NCI-H748 treated with DMSO at 0.1 percent for 48 hours (cell line): ENCODE data around the gene ZDHHC7.
"Not testable (repeated sequence)": the region's sequence is repeated elsewhere in the genome, so short reads cannot be mapped to it uniquely, and the experiment has no call there.

Experiments
- DNase-seq: peaks from one replicate; lab custom pipeline; 2025; lab: John Stamatoyannopoulos, UW

The ZDHHC7 gene

DNA sequence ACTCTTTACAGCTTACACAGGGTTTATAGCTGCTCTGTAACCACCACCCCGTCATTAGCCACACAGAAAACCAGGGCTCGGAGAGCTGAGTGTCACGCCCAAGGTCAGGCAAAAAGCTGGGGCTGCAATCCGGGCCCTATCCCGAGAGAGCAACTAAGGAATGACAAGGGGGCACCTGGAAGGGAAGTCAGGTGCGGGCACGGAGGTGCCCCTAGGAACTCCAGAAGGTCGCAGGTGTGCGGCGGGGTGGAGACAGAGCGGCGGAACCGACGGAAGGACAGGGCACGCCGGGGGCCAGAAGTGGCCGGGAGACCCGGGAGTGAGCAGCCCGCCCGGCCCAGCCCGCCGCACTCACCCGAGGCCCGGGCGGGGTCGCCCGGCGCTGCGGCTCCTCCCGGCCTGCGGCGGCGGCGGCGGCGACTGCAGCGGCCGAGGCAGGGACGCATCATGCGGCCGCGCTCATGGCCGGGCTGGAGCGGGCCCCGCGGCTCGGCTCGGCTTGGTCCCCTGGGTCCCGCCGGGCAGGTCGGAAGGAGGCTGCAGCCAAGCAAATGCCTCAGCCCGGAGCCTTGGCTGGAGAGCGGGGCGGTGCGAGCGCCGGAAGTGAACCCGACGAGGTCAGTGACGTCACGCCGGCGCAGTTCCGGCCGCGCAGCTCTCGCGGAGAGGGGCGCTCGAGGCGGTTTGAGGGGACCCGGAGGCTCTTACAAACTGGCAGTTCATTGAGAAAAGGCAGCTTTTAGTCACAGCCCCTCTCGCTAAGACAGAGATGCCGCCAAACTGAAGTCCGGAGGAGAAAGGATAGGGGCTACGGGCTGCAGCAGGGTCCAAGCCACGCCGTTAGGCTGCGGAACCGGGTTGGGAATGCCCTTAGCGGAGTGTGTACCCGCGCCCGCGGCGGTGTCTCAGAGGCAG is at the start of gene ZDHHC7:
Gene ZDHHC7 (minus strand): TSS at position 605 of the 915 bp plus-strand sequence. CDS start 20,917 bp downstream, outside the sequence.
- DNase-seq, result peak; percentile 51

GRCh38 chr16:85058909-85059308 is 47.6 kb upstream of the ZDHHC7 start:
- DNase-seq, result no peak

GRCh38 chr16:85057948-85058347 is 46.6 kb upstream of the ZDHHC7 start:
- DNase-seq, result no peak

- no peak for DNase-seq
These were observed 46.0 kb upstream of the ZDHHC7 start for GRCh38 chr16:85057212-85057889.

- DNase-seq, result no peak
These were observed 44.9 kb upstream of the ZDHHC7 start for GRCh38 chr16:85056211-85056748.

DNA sequence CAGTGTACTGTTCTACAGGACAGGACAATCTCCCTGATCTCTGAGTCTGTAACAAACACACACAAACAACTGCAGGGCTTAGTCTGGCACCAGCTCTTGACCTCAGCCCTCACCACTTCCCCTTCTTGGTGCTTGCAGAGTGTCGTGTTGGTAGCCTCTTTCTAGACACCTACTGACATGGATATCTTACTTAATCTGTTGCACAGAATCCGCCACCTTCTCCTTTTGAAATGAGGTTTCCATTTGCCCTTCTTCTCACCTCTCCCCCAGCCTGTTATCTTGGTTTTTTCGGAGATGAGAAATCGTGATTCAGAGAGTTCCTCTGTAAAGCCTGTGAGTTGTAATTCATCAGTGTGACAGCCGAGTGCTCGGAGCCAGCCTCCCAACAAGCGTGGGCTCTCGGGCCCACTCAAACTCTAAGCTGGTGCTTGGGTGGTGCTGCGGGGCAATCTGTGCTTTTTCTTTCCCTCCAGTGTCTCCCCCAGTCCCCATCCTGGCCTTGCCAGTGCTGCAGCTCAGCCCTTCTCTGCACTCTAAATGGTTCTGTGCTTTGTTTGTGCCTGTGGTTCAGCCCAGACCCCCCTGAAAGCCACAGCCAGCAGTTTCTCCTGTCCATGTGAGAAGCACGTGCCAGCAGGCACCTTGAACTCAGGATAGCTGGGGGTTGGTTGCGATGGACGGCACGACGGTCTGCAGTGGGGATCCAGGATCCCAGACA is 44.3 kb upstream of the ZDHHC7 start:
- no peak for DNase-seq

- DNase-seq, result no peak
These were observed 43.7 kb upstream of the ZDHHC7 start for GRCh38 chr16:85054948-85055492.

- DNase-seq, result not testable (repeated sequence)
These were observed 43.0 kb upstream of the ZDHHC7 start for GRCh38 chr16:85054321-85054720.

GRCh38 chr16:85052536-85052935 is 41.2 kb upstream of the ZDHHC7 start:
- no peak for DNase-seq

GRCh38 chr16:85051683-85052082 is 40.3 kb upstream of the ZDHHC7 start:
- DNase-seq, result no peak

DNA sequence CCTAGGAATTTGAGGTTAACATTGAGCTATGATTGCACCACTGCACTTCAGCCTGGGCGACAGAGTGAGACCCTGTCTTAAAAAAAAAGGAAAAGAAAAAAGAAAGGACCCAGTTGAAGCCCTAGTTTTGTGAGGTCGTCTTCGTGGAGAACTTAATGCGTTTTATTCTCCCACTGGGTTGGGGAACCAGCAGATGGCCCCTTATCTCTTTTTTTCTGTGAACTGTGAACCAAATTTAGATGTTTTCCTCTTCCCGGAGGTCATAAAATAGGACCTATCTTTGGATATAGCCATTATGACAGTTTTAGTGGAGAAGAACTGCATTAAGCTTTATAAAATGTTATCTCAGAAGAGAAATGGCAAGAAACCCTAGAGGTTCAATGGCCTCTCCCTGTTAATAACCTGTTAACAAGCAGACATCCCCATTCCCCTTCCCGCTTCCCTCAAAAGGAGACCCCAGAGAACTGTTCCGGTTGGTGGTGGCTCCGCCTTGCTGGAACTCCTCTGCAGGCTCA is 39.8 kb upstream of the ZDHHC7 start:
- DNase-seq, result no peak

DNA sequence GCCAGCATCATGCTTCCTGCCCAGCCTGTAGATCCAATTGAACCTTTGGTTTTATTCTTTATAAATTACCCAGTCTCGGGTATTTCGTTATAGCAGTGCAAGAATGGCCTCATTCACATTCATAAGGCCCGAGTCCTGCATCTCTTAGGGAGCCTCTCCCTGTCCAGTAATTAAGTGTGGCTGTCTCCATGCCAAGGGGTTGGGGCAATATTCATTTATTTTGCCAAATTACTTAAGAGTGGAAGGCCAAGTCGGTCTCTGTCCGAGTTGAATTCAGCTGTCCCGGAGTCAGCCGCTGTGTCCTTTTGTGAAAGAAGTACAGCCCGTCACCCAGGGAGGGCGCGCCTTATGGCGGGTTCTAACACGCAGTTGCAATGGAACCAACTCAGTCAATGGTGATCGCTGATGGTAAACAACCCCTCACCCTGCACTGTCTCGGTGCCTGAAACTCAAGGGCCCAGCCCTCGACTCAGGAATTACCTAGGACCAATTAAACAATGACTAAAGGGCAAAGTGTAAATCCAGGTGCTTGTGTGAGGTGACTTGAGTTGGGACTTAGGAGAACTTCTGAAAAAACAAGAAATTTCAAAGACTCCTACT is 38.5 kb upstream of the ZDHHC7 start:
- no peak for DNase-seq

DNA sequence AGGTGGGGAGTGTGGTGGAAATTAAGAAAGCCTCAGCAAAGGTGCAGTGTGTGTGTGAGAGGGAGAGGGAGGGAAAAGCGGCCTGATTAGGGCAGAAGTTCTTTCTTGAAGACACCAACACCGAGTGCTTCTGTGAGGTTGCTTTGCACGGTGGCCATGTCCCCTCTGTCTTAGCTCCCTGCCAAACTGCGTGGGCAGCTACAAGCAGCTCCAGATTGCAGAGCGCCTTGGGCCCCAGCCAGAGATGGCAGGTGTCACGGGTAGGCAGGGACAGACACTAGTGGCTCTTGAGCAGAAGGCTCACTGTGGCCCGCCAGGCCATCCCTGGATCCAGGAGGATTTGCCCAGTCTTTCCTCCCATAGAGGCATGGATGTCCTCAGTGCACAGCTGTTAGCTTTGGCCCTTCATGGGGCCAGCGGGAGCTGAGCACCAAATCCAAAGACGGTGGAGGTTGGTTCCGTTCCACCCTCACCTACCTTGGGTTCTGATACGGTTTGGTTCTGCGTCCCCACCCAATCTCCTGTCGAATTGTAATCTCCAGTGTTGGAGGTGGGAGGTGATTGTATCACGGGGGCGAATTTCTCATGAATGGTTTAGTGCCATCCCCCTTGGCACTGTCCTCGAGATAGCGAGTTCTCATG is 37.7 kb upstream of the ZDHHC7 start:
- DNase-seq, result no peak

GRCh38 chr16:85047867-85048455 is 36.6 kb upstream of the ZDHHC7 start:
- DNase-seq, result no peak

GRCh38 chr16:85046931-85047866 is 35.9 kb upstream of the ZDHHC7 start:
- DNase-seq, result no peak

DNA sequence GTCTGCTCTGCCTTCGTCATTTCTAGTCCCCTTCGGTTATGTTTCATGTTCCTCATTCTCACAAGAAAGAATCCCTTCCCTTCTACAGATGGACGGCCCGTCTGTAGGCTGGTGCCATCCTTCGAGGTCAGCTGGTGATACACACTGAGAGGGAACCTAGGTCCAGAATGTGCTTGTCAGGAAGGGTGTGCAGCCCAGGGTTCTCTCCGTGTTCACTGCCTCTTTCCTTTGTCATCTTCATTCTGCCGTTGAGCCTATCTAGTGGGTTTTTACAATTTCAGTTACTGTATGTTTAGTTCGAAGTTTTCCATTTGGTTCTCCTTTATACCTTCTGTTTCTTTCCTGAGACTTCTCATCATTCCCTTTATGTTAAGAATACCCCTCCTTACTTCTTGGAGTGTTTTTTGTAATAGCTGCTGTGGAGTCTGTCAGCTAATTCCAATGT is 35.2 kb upstream of the ZDHHC7 start:
- DNase-seq, result no peak

DNA sequence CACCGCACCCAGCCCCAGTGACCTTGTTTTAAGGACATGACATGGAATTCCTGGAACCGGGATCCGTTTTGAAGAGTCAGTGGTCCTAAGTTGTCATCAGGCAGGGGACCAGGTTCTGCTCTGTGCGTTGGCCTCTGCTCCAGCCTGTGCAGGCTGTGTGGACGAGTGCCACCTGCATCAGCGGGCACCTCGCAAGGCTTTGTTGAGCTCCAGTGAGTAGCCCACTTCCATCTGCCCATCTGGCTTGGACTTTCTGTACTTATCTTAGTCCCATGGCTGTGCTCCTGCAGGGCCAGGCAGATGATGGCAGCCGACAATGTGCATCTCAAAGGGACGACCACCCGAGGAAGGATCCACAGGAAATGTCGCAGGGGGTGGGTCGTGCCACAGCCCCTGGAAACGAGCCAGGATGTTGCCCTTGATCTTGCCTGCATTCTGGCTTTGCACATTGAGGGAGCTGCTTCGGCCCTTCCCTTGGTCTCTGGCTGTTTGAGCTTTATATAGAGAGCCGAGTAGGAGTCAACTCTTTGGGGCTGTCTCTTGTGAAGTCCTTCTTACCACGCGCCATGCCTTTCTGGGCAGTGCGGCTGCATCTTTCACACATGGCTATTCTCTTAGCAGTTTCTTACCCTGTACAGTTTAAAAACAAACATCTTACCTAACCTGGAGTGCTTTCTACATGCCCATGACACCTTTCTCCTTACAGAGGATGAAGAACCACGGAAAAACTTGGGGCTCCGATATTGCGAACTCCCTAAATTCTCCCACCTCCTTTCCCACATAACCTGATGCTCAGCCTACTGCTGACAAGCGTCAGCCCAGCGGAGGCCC is 34.5 kb upstream of the ZDHHC7 start:
- no peak for DNase-seq

GRCh38 chr16:85045077-85045476 is 33.7 kb upstream of the ZDHHC7 start:
- no peak for DNase-seq
